NK-92 (cell line): ENCODE results near the gene PRR13.
"Not testable (repeated sequence)": the region's sequence is repeated elsewhere in the genome, so short reads cannot be mapped to it uniquely, and the experiment has no call there.

Experiments used
- DNase-seq: peaks from one replicate; lab custom pipeline; 2025; ENCODE audit not compliant: unreplicated experiment; lab: John Stamatoyannopoulos, UW

Gene PRR13

GRCh38 chr12:53467880-53468279 is 26.3 kb downstream of the PRR13 start:
- DNase-seq: no peak

- DNase-seq: no peak
These were observed 26.7 kb downstream of the PRR13 start for GRCh38 chr12:53468282-53468681.

GRCh38 chr12:53472056-53472582 is 30.6 kb downstream of the PRR13 start:
- DNase-seq: no peak

GRCh38 chr12:53474077-53474476 is 32.5 kb downstream of the PRR13 start:
- no peak for DNase-seq

- DNase-seq: no peak
These were observed 33.3 kb downstream of the PRR13 start for GRCh38 chr12:53474819-53475218.

GRCh38 chr12:53476769-53477209 is 35.3 kb downstream of the PRR13 start:
- no peak for DNase-seq

- no peak for DNase-seq
These were observed 37.3 kb downstream of the PRR13 start for GRCh38 chr12:53478865-53479264.

- DNase-seq: no peak
These were observed 37.8 kb downstream of the PRR13 start for GRCh38 chr12:53479331-53479730.

- DNase-seq: no peak
These were observed 39.2 kb downstream of the PRR13 start for GRCh38 chr12:53480491-53481442.

- DNase-seq: not testable (repeated sequence)
These were observed 39.9 kb downstream of the PRR13 start for GRCh38 chr12:53481458-53481857.

GRCh38 chr12:53481939-53482586 is 40.5 kb downstream of the PRR13 start:
- DNase-seq: no peak

- DNase-seq: no peak
These were observed 41.2 kb downstream of the PRR13 start for GRCh38 chr12:53482626-53483168.

GRCh38 chr12:53483225-53483978 is 41.9 kb downstream of the PRR13 start:
- no peak for DNase-seq

GRCh38 chr12:53483979-53484377 is 42.4 kb downstream of the PRR13 start:
- no peak for DNase-seq

- DNase-seq: no peak
These were observed 43.4 kb downstream of the PRR13 start for GRCh38 chr12:53484686-53485575.

- no peak for DNase-seq
These were observed 44.6 kb downstream of the PRR13 start for GRCh38 chr12:53485955-53486735.

GRCh38 chr12:53486736-53487487 is 45.4 kb downstream of the PRR13 start:
- DNase-seq: no peak

GRCh38 chr12:53489242-53489864 is 47.8 kb downstream of the PRR13 start:
- DNase-seq: no peak
